Stomach (tissue), 9 donors: ENCODE measurements around the gene SPAG16. TPM values are rescaled to one million over a fixed set of nuclear protein-coding genes. Genes with fewer than 3 reads are reported as not detected.

Experiments
- DNase-seq, 2 donors: peaks; one replicate each; pipeline versions ENCODE4 v3.0.0 to v3.0.0-alpha.2; 2013 to 2019
- H3K27ac ChIP-seq, 5 donors: fragments of 200-600 bp in 4 of 5; sonication (generic) in 4 of 5; one replicate each; pipeline ENCODE4 v1.5.1; 2013 to 2019; ENCODE audit warnings: mild to moderate bottlenecking in 1 of 5, moderate library complexity in 1 of 5
- H3K27me3 ChIP-seq, 3 donors: fragments of 200-600 bp; sonication (generic); one replicate each; pipeline ENCODE4 v1.5.1; 2017 to 2019; ENCODE audit warnings: mixed run types in 1 of 3
- H3K36me3 ChIP-seq, 4 donors: fragments of 200-600 bp; sonication (generic); 1 replicate in 3 of 4; 2 replicates in 1 of 4; pipeline ENCODE4 v1.5.1; 2016 to 2019
- H3K4me1 ChIP-seq, 4 donors: fragments of 200-600 bp; sonication (generic); one replicate each; pipeline ENCODE4 v1.5.1; 2016 to 2019
- H3K4me3 ChIP-seq, 4 donors: fragments of 200-600 bp; sonication (generic) in 3 of 4; one replicate each; pipeline ENCODE4 v1.5.1; 2016 to 2019; ENCODE audit warnings: mild to moderate bottlenecking in 1 of 4
- H3K9me3 ChIP-seq, 4 donors: fragments of 200-600 bp; sonication (generic); one replicate each; pipeline ENCODE4 v1.5.1; 2016 to 2019
- CTCF ChIP-seq, 7 experiments: fragments of 450-650 bp in 4 of 7; fragments of 200-600 bp in 3 of 7; sonication (generic) in 3 of 7; IDR thresholded peaks; one replicate each; pipeline ENCODE4 v1.5.1; 2016 to 2019; ENCODE audit warnings: antibody characterized with exemption in 7 of 7, control low read depth in 2 of 7, mild to moderate bottlenecking in 1 of 7
- EP300 ChIP-seq: sonication (generic); formaldehyde crosslinking; IDR thresholded peaks from one replicate; pipeline ENCODE4 v1.6.1; 2017; ENCODE audit warnings: antibody characterized with exemption
- POLR2A ChIP-seq, 4 donors: fragments of 450-650 bp; IDR thresholded peaks; one replicate each; pipeline ENCODE4 v1.6.1; 2016; ENCODE audit warnings: antibody characterized with exemption in 4 of 4, control low read depth in 2 of 4, mild to moderate bottlenecking in 1 of 4, moderate library complexity in 1 of 4
- POLR2AphosphoS5 ChIP-seq, 3 donors: sonication (generic); formaldehyde crosslinking; IDR thresholded peaks; one replicate each; pipeline ENCODE4 v1.6.1; 2016; ENCODE audit warnings: antibody characterized with exemption in 3 of 3
- WGBS, 5 donors: extraction: QIAGEN DNeasy Blood & Tissue Kit in 3 of 5; methylation state at CpG; one replicate each; pipeline versions ENCODE4 v1.1.5 to v1.1.7; 2013 to 2018; 5-methylcytosine and 5-hydroxymethylcytosine counted together
- intact Hi-C: fragments of 100-400 bp; cut with DNase I; formaldehyde crosslinking; loops from one replicate; pipeline ENCODE4 v1.15.1; 2023; ENCODE audit warnings: low total_unique reads
- polyA plus RNA-seq, 3 donors: library from polyadenylated mRNA; stranded (reverse); fragments of 200-250 nt; gene quantifications; one replicate each; pipeline ENCODE4 v1.2.3, GENCODE V29; 2013
- total RNA-seq, 5 donors: library from RNA; depleted of rRNA; stranded (reverse); fragments of >200 nt; gene quantifications; one replicate each; pipeline versions ENCODE4 v1.1.0 to v1.2.3, GENCODE V29; 2014 to 2016
- donor health status: healthy with polysubstance abuse.
- donor health status: Bipolar disorder and iron deficiency.
- donor health status: healthy.

The SPAG16 gene
- total and polyA plus RNA-seq, 8 donors = 16.0 to 137 (median 34.4) TPM

- no peak overlapping the region for H3K27ac ChIP-seq
- intact Hi-C loops = no loop called here
- no peaks in the 10 kb centered on the region for H3K27me3 ChIP-seq
- no peaks in the 10 kb centered on the region for H3K4me1 ChIP-seq
- TF ChIP-seq POLR2AphosphoS5 (IDR thresholded peaks at IDR 0.05) = no peak
- TF ChIP-seq EP300 = no peak
- no peak for TF ChIP-seq POLR2A (IDR thresholded peaks at IDR 0.05)
- no peak for TF ChIP-seq CTCF (IDR thresholded peaks at IDR 0.05)
- 47 to 54% (median 52%) methylated on average over 3 of the region's 3 CpGs for WGBS, 5 donors
- DNase-seq = peak in 1 of 2 donors; percentile 5
- H3K36me3 ChIP-seq = no peaks in the 10 kb centered on the region
- no peaks in the 10 kb centered on the region for H3K9me3 ChIP-seq
- no peak overlapping the region for H3K4me3 ChIP-seq
These were observed 482.2 kb downstream of the SPAG16 start for GRCh38 chr2:213766465-213766901.

- TF ChIP-seq CTCF (IDR thresholded peaks at IDR 0.05) = no peak
- TF ChIP-seq POLR2A (IDR thresholded peaks at IDR 0.05) = no peak
- no peak for TF ChIP-seq POLR2AphosphoS5 (IDR thresholded peaks at IDR 0.05)
- TF ChIP-seq EP300 = no peak
- intact Hi-C loops = no loop called here
- Histone ChIP-seq H3K27me3 (no peaks in the 10 kb centered on the region), H3K27ac (no peak overlapping the region), H3K4me3 (no peak overlapping the region), H3K4me1 (no peaks in the 10 kb centered on the region), H3K36me3 (no peaks in the 10 kb centered on the region), H3K9me3 (no peaks in the 10 kb centered on the region)
- WGBS, 5 donors = 84 to 92% (median 87%) methylated on average over 2 of the region's 2 CpGs
- DNase-seq = no peak
These were observed 503.6 kb downstream of the SPAG16 start for GRCh38 chr2:213787869-213788268.

GRCh38 chr2:213789940-213790339, 505.7 kb downstream of the SPAG16 start:
- 70 to 91% (median 84%) methylated on average over 1 of the region's 1 CpG for WGBS, 5 donors
- no peaks in the 10 kb centered on the region for H3K4me1 ChIP-seq
- TF ChIP-seq POLR2A (IDR thresholded peaks at IDR 0.05) = no peak
- no peak for TF ChIP-seq CTCF (IDR thresholded peaks at IDR 0.05)
- TF ChIP-seq EP300 = no peak
- TF ChIP-seq POLR2AphosphoS5 (IDR thresholded peaks at IDR 0.05) = no peak
- intact Hi-C loops = no loop called here
- no peak for DNase-seq
- H3K9me3 ChIP-seq = no peaks in the 10 kb centered on the region
- H3K36me3 ChIP-seq = no peaks in the 10 kb centered on the region
- no peak overlapping the region for H3K27ac ChIP-seq
- H3K4me3 ChIP-seq = no peak overlapping the region
- H3K27me3 ChIP-seq = no peaks in the 10 kb centered on the region

- Histone ChIP-seq H3K36me3 (no peaks in the 10 kb centered on the region), H3K27ac (no peak overlapping the region), H3K4me3 (no peak overlapping the region), H3K4me1 (no peaks in the 10 kb centered on the region), H3K27me3 (no peaks in the 10 kb centered on the region), H3K9me3 (no peaks in the 10 kb centered on the region)
- no peak for TF ChIP-seq CTCF (IDR thresholded peaks at IDR 0.05)
- TF ChIP-seq POLR2A (IDR thresholded peaks at IDR 0.05) = no peak
- no peak for TF ChIP-seq EP300
- TF ChIP-seq POLR2AphosphoS5 (IDR thresholded peaks at IDR 0.05) = no peak
- no peak for DNase-seq
- 87 to 94% (median 93%) methylated on average over 3 of the region's 3 CpGs for WGBS, 5 donors
- intact Hi-C loops = no loop called here
These were observed 507.8 kb downstream of the SPAG16 start for GRCh38 chr2:213792045-213792444.
